Activated CD8-positive, alpha-beta memory T cell treated with anti-CD3 and anti-CD28 coated beads for 36 hours (primary cell): ENCODE data around the gene CHAT. TPM values are rescaled to one million over a fixed set of nuclear protein-coding genes. Genes with fewer than 3 reads are reported as not detected.

ENCODE experiments used
- CTCF ChIA-PET: fragments of 350-600 bp; sonication (Branson Sonifier 250); formaldehyde crosslinking; loops from one replicate; lab custom pipeline; 2021; ENCODE audit warnings: antibody characterized with exemption; lab: Charles Lee
- POLR2A ChIA-PET: fragments of 350-600 bp; sonication (Branson Sonifier 250); formaldehyde crosslinking; loops from one replicate; lab custom pipeline; 2021; ENCODE audit warnings: antibody characterized with exemption; lab: Charles Lee
- total RNA-seq, 2 experiments: library from RNA; stranded (reverse); gene quantifications; one replicate each; pipeline ENCODE4 v1.2.3, GENCODE V29; 2021

CHAT gene
- total RNA-seq, result not detected

- ChIA-PET CTCF (no interaction called here), POLR2A (no interaction called here)
Observed at GRCh38 chr10:49613882-49614241, at the start of gene CHAT. Gene CHAT (plus strand): TSS chr10:49614037. CDS start chr10:49614190, 153 bp downstream.

GRCh38 chr10:49564461-49565009 is 49.3 kb upstream of the CHAT start:
- ChIA-PET CTCF (no interaction called here), POLR2A (no interaction called here)

- CTCF ChIA-PET, result no interaction called here
- POLR2A ChIA-PET, result no interaction called here
Observed at GRCh38 chr10:49567810-49568209, 46.0 kb upstream of the CHAT start.

- CTCF ChIA-PET, result no interaction called here
- POLR2A ChIA-PET, result no interaction called here
Observed at GRCh38 chr10:49568235-49568634, 45.6 kb upstream of the CHAT start.

GRCh38 chr10:49569031-49569631 is 44.7 kb upstream of the CHAT start:
- ChIA-PET CTCF (no interaction called here), POLR2A (no interaction called here)

GRCh38 chr10:49571388-49571787 is 42.4 kb upstream of the CHAT start:
- POLR2A ChIA-PET, result no interaction called here
- CTCF ChIA-PET, result no interaction called here

- ChIA-PET POLR2A (no interaction called here), CTCF (no interaction called here)
Observed at GRCh38 chr10:49572594-49573114, 41.2 kb upstream of the CHAT start.

- ChIA-PET POLR2A (no interaction called here), CTCF (no interaction called here)
Observed at GRCh38 chr10:49575489-49576072, 38.3 kb upstream of the CHAT start.

- CTCF ChIA-PET, result interaction anchor here (0.7 kb wide), 1 partner anchor 184 kb away, joined by 3 read pairs; no protein-coding TSS in a partner anchor
- POLR2A ChIA-PET, result no interaction called here
Observed at GRCh38 chr10:49577182-49577925, 36.5 kb upstream of the CHAT start.

- ChIA-PET POLR2A (interaction anchor here (0.6 kb wide), 1 partner anchor 365 kb away, joined by 4 read pairs; no protein-coding TSS in a partner anchor), CTCF (no interaction called here)
Observed at GRCh38 chr10:49578392-49578791, 35.4 kb upstream of the CHAT start.

GRCh38 chr10:49579621-49580020 is 34.2 kb upstream of the CHAT start:
- ChIA-PET POLR2A (no interaction called here), CTCF (no interaction called here)

GRCh38 chr10:49585387-49585786 is 28.4 kb upstream of the CHAT start:
- ChIA-PET CTCF (no interaction called here), POLR2A (no interaction called here)

- ChIA-PET POLR2A (no interaction called here), CTCF (no interaction called here)
Observed at GRCh38 chr10:49587981-49588380, 25.9 kb upstream of the CHAT start.

- ChIA-PET CTCF (interaction anchor here (1.1 to 1.3 kb wide), 3 partner anchors 10 to 30 kb away, joined by 3 to 4 read pairs (median 4); no protein-coding TSS in a partner anchor), POLR2A (no interaction called here)
Observed at GRCh38 chr10:49592726-49593563, 20.9 kb upstream of the CHAT start.

- ChIA-PET POLR2A (no interaction called here), CTCF (interaction anchor here (1.1 to 1.3 kb wide), 4 partner anchors 9 to 57 kb away, joined by 3 to 4 read pairs (median 4); no protein-coding TSS in a partner anchor)
Observed at GRCh38 chr10:49593564-49593875, 20.3 kb upstream of the CHAT start.

GRCh38 chr10:49593998-49594397 is 19.8 kb upstream of the CHAT start:
- POLR2A ChIA-PET, result no interaction called here
- CTCF ChIA-PET, result interaction anchor here (1.1 to 1.3 kb wide), 3 partner anchors 12 to 57 kb away, joined by 3 to 4 read pairs (median 4); no protein-coding TSS in a partner anchor

GRCh38 chr10:49594594-49594993 is 19.2 kb upstream of the CHAT start:
- CTCF ChIA-PET, result interaction anchor here (1.1 kb wide), 1 partner anchor 56 kb away, joined by 4 read pairs; no protein-coding TSS in a partner anchor

GRCh38 chr10:49595003-49595712 is 18.7 kb upstream of the CHAT start:
- ChIA-PET CTCF (interaction anchor here (0.9 kb wide), 1 partner anchor 630 kb away, joined by 3 read pairs; no protein-coding TSS in a partner anchor), POLR2A (no interaction called here)

More at GRCh38 chr10:49594594-49594993, 19.2 kb upstream of the CHAT start:
- POLR2A ChIA-PET, result no interaction called here
